Measurements from ENCODE around the gene ELMO3.

ELMO3 gene

DNA sequence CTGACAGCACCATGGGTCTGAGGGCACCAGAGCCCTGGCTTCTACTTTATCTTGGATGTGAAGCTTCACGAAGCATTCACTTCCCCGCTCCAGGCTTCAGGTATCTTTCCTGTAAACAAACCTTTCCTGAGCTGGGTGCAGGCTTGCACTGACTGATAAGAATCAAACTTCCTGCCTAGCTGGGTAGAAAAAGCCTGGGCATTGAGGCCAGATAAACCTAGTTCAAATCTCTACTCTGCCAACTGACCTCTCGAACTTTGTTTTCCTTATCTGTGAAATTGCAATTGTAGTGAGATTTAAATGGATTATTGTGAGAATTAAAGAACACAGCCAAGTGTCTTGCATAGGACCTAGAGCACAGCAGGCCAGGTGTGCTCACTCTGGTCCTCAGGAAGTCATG lies 25.1 kb downstream of the ELMO3 start:
- no peak for DNase-seq (ENCODE audit: low read depth in 2 of 2)

DNA sequence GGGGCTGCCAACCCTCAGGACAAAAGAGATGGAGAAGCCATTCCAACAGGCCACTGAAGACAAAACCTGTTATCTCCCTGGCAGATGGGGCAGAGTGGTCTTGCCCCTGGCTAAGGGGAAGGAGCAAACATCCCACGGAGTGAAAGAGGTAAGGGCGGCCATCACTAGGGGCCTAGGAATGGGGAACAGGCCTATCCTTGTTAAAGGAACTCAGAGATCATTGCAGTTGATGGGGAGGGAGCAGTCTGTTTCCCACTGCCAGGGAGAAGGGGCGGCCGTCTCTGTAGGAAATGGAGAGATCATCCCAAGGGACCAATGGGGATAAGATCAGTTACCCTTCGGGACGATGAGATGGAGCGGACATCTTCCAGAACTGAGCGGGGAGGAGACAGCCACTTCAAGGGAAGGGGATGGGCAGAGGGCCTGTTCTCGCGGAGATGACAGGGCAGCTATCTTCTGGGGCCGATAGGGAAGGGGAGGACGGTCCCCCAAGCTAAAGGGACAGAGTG lies 27.4 kb downstream of the ELMO3 start:
- DNase-seq (ENCODE audit: low read depth in 2 of 2), result no peak

DNA sequence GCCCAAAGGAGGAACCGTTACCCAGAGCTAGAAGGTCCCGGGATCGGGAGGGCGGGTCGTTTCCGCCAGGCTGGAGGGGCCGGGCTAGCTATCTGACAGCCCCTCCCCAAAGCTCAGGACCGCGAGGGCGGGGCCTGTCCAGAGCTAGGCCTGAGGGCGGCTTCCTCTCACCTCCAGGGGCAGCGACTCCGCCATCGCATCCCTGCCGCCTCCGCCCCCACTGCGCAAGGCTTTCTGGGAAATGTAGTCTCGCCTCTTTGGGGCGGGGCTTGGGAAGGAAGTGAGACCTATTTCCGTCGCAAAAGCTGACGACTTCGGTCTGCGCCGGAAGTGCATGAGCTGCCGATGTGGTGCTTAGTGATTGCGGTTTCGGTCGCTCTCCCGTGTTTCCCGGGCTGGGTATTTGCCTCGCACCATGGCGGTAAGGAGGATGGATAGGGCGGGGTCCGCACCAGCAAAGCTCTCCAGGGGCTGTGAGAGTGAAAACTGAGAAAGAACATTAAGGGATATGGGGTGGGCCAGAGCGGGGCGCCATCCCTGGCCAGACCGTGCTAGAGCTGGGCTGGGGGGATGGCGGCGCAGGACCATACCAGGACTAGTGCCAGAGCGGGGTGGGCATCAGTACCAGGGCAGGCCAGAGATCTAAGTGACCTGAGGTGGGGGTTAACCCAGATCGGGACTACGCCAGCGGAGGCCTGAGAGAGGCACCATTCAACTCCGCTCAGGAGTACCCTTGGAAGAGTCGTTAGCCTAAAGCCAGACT lies 28.1 kb downstream of the ELMO3 start, which contains the start of gene TMEM208:
Gene TMEM208 (plus strand): TSS at position 327 of the 763 bp plus-strand sequence. CDS start 89 bp downstream, at position 416.
- DNase-seq (ENCODE audit: low read depth in 2 of 2), result peak; percentile 98 to 99

DNA sequence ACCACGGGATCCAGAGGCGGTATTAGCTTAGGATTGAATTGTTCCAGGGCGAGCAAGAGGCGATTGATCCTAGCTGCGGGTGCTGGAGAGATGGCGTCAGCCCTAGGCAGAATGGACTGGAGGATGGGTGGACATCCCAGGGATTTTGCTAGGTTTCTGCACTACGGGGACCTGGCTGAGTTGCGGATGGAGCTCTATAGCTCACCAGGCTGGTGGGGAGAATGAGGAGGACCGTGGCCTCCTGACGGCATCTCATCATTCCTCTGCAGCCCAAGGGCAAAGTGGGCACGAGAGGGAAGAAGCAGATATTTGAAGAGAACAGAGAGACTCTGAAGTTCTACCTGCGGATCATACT lies 28.6 kb downstream of the ELMO3 start:
- DNase-seq (ENCODE audit: low read depth in 2 of 2), result no peak

DNA sequence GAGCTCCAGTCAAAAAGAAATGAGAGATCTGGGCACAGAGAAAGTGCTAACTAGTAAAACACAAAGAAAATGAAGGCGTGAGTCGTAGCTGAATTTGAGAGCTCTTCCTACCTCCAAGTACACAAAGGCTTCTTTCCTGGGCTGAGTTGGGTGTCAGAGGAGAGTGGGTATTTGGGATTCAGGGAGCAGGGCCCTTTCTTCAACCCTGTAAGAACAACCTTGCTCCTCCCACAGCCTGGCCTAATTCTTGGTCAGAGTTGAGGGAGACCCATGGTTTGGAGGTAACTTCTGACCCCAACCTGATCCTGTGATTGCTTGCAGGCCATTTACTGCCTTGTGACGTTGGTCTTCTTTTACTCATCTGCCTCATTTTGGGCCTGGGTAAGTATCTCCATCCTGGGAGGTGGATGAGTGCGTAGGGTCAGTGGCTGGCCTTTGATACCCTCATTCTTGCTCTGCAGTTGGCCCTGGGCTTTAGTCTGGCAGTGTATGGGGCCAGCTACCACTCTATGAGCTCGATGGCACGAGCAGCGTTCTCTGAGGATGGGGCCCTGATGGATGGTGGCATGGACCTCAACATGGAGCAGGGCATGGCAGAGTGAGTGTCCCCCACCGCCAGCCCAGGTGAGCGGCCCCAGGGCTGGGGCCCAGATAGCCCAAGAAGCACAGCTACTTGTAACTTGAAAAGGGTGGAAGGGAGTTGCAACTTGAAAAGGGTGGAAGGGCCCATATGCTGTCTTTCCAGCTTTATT lies 29.3 kb downstream of the ELMO3 start:
- no peak for DNase-seq (ENCODE audit: low read depth in 2 of 2)

DNA sequence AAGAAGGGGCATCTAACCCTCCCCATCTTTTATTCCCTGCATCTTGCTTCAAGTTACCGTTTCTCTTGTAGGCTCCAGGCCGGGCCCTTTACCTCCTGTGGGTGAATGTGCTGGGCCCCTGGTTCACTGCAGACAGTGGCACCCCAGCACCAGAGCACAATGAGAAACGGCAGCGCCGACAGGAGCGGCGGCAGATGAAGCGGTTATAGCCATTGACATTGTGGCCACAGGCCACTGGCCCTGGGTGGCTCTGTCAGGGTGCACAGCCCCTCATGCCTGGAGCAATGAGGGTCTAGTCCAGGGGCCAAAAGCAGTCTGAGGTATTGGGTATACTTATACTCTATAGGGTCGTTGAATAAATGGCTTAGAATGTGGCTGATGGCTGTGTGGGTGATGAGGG lies 30.0 kb downstream of the ELMO3 start:
- no peak for DNase-seq (ENCODE audit: low read depth in 2 of 2)

DNA sequence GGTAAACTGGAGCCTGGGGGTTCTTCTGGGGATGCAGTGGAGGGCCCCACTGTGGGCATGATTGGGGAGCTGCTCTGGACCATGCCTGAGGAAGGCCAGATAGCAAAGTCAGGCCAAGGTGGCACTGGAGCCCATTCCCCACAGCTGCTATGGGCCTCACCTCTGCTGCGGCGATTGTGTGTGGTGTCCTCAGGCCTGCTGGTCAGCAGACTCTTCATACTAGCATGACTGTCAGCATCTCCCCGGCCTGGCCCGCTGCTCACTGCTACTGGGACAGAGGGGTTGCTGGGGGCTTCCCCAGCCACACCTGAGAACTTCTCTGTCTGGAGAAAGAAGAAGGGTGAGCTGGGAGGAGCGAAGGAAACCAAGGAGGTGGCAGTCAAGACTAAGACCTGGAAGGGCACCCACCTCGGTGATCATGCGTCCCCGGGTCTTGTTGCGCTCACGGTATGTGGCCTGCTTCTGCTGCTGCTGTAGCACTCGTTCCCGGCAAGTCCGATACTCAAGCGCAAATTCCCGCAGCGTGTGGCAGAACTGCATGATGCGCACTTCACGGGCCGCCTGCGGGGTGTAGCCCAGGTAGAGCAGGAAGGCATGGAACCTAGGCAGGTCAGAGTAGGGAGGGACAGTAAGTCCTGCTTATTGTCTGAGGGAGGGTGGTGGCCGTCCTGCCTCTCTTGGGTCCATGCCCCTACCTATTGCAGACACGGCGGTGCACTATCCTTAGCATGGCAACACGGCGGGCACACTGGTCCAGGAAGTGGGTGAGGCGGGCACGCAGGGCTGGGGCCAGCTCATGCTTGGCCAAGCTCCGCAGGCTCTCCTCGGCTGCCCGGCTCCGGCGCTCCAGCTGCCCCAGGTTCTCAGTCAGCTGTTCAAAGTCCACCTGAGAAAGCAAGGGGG lies 31.2 kb downstream of the ELMO3 start:
- DNase-seq (ENCODE audit: low read depth in 2 of 2), result no peak

DNA sequence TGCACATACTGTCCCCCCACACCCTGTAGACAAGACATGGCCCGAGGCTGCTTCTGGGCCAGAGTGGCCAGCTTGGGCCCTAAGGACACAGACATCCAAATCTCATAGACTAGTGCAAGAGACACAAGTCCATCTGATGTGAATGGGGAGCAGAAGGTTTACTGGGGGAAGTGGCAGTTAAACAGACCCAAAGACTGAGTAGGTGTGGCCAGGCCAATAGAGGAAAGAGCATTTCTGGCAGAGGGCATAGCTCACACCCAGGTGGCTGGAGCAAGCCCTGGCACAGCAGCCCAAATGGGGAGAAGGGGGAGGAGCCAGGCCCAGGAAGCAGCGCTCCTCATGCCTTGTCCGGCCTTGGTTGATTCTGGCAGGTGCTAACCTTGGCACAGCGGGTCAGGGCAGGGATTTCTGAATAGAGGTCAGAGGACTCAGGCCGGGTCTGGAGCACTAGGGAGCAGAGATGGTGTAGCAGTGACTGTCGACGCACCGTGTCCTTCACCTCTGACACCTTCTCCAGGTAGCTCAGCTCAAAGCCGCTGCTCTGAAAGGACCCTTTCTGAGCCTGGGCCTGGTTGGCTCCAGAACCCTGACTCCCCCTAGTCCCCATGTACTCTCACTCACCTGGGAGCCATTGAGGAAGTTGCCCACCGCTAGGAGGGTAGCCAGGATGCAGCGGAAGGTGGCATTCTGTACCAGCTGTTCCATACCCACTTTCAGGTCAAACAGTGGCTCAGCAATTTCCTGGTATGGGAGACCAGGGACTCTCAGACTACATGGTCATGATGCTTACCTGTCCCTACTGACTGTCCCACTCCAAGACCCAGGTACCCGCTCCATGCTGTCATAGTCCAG lies 32.1 kb downstream of the ELMO3 start:
- no peak for DNase-seq (ENCODE audit: low read depth in 2 of 2)

DNA sequence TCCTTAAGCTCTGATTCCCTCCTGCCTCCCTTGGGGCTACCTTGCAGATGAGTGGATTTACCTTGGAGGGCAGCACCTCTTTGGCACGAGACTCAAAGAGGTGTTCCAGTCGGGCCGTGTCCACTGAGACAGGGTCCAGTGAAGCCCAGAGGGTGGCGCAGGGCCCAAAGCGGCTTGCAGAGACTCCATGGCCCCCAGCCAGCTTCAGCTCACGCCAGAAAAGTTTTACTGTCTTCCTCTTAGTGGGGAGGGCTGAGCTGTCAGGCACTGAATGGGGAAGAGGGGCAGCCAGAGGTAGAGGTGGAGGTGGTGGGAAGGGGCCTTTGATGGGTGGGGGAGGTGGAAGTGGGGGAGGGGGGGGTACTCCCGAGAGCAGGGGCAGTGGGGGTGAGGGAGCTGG lies 34.7 kb downstream of the ELMO3 start:
- no peak for DNase-seq (ENCODE audit: low read depth in 2 of 2)

DNA sequence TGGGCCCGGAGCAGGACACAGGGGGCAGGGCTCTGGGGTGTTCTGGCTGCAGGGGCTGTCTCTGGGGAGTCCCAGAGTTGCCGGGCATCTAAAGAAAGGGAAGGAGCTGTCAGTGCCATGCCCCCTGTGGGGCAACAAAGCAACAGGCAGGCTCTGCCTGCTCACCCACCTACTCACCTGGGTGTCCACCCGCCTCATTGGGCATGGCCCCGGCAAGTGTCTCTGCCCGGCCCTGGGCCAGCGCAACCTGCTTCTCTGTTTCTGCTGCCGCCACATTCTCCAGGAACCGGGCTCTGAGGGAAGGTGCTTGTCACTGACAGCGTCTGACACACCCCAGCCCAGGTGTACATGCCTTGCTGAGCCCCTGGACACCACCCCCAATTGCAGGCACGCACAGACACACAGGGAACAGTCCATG lies 35.3 kb downstream of the ELMO3 start:
- DNase-seq (ENCODE audit: low read depth in 2 of 2), result no peak

DNA sequence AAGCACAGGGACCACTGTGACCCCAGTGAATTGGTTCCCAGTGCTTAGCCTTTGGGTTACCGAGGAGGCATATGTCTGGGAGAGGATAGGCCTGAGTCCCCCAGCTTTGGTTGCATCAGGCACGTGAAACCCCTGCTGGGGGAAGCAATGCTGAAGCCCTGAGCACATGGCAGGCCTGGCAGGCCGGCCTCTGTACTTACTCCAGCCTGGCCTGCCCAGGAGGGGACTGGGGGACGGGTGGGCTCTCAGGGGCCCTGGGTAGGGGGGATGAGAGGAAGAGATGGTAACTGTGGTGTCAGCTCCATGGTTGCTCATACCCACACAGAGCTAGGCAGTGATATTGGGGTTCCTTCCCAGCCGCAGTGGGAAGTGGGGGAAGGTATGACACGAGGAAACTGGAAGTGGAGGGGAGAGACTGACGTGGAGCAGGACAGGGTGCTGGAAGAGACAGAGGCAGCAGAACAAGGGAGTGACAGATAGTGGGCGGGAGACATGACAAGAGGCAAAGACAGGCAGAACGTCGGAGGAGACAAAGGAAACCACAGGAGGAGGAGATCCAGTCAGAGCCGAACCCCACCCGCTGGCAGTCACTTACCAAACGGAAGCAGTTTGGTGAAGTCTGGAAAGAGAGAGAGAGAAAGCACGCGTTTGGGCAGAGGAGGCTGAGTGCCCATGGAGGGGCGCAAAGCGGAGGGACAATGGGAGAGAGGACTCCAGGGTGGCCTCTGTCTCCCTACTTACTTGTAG lies 37.1 kb downstream of the ELMO3 start:
- DNase-seq (ENCODE audit: low read depth in 2 of 2), result no peak

DNA sequence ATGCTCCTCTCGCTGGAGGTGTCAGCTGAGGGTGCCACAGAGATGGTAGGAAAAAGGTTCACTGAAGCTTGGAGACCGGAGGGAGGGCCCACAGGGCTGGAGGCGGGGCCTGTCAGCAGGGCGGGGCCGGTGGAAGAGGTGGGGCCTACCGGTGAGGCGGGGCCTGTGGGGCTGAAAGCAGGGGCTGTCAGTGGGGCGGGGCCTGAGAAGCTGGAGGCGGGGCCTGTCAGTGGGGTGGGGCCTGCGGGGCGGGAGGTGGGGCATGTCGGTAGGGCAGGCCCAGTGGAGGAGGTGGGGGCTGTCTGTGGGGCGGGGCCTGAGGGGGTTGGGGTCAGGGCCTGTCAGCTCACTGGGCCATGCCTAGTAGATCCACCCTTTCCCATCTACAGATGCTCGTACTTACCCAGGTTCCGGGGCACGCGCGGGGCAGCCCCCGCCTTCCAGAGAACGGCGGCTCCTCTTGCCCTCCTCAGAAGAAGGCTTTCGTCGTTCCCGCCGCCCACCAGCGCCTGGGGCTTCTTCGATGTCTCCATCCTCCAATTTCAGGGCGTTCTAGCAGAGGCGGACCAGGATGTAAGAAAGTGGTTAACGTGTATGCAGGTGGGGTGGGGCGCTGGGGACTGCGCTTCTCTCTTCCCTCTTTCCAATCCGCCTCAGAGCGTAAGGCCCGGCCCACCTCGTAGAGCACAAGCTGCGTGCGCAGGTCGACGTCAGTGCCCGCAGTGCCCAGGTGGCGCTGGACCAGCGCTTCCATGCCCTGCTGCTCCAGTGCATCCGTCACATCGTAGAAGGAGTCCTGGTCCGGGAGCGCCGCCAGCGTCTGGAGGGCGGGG lies 37.8 kb downstream of the ELMO3 start:
- DNase-seq (ENCODE audit: low read depth in 2 of 2), result peak; percentile 78 to 86

DNA sequence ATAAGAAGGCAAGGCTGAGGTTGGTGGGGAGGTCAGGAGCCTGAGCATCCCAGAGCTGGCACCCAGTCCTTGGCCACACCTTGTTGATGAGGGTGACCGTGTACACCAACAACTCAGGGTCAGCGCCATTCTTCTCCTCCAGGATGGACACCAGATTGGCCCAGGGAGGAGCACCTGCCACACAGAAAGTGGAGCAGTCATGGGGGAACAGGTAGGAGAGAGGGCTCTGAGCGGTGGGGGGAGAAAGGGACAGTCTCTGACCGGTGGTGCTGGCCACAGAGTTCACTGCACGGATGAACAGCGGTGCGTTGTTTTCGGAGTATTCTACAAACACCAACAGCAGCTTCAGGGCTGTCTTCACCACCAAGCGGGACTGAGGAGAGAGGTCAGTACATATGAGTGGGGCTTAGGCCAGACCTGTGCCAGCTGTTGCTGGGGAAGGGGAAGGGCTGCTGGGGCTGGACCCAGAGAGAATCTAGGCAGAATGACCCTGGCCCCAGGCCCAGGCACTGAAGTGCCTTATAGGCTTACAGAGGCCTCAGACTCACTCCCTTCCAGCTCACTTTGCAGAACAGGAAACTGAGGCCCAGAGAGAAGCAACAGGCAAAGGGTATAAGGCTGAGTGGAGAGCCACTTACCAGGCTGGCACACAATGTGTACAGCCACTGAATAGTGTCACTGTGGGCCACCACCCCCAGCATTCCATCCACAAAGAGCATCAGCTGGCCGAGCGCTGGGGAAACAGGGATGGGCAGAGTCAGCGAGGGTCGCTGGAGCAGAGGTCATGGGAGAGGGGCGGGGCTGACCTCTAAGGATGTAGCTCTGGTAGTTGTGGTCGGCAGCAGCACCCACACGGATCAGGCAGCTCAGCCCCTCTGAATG lies 38.7 kb downstream of the ELMO3 start:
- no peak for DNase-seq (ENCODE audit: low read depth in 2 of 2)

DNA sequence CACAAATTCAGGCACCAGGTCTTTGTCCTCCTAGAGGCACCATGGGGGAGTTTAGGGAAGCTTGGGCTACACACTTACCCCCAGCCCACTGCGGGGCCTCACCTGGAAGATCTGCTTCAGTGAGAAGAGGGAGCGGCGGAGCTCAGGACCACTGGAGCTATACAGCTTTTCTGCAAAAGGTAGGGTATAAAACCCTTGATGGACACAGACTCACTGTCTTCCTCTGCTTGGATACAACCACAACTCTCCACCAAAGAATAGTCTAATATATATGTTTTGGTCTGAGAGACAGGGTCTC lies 39.3 kb downstream of the ELMO3 start:
- no peak for DNase-seq (ENCODE audit: low read depth in 2 of 2)

DNA sequence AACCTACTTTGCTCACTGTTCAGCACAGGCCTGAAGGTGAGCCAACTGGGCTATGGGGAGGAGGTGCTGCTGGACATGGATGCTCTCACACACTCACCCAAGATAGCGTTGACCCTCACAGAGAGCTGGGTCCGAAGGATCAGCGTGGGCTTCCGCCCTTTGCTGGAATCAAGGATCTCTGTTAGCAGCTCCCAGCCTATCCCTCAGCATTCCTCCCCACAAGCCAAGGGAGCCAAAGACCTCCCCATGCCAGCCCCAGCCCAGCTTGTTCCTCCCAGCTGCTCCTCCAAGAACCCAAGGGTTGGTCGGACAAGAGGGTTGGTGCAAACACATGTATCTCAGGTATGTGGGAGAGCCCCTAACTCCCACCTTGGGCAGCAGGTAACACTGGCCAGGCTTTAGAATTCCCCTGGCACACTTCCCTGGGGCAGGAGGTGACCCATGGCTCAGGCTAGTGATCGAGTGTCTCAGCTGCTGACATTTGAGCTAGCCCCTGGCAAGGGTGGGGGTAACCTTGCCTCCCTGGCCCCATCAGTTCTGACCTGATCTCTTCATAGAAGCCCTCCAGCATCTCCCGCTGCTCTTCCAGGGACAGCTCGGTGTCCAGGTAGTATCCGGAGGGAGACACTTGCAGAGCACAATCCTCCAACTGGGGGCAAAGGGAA lies 40.0 kb downstream of the ELMO3 start:
- no peak for DNase-seq (ENCODE audit: low read depth in 2 of 2)

DNA sequence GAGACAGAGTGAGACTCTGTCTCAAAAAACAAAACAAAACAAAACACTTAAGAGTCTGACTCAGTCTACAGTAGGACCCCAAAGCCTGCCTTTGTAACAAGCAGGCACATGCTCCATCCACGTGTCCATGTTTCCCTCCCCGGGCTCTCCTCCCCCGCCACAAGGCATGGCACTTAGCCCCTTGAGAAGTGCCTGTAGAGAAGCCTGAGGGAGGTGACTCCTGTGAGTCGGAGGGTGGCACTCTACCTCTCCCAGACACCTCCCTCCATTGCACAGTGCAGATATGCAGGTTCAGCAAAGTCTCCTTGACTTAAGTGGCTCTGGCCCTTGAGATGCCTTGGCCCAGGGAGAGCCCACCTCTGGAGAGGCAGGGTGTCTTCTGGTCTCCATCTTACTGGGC lies 41.6 kb downstream of the ELMO3 start:
- DNase-seq (ENCODE audit: low read depth in 2 of 2), result no peak

DNA sequence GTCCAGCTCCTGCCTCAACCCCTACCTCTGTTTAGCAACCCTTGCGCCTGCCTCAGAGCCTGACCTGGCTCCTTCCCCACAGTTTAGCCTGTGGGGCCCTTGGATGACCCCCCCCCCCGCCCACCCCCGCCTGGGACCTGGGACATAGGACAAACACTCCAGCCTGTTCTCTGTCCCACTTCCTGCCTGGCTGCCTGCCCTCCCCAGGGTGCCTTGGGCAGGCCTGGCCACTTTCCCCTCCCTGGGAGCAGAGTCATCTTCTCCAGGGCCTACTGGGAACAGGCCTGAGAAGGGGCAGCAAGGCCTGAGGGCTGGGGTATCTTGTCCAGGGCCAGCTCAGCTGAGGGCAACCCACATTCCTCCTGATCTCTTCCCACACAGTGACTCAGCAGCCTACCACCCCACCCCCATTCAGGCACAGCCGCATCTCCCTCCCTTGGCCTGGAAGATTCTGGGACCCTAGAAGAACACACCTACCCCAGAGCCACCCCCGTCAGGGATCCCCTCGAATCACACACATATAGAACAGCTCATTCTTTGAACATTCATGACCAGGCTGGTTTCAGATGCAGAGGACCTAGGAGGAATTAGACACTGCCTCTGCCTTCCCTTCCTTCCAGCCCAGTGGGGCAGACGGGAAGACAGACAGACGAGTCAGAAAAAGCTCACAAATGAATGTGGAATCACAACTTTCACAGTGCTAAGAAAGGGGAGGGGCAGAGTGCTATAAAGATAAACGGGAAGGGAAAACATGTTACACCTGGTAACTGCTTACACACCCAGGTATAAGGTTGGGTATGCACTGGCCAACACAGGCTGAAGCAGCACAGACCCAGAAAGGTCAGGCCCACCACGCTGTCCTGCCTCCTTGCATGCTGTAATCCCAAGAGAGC lies 42.3 kb downstream of the ELMO3 start:
- no peak for DNase-seq (ENCODE audit: low read depth in 2 of 2)
